K562 (cell line): ENCODE data around the gene COL25A1. TPM values are rescaled to one million over a fixed set of nuclear protein-coding genes. Genes with fewer than 3 reads are reported as not detected.

Experiments
- ATAC-seq: fragments of 200-7000 bp; cut with Tn5 transposase; 3 replicates; pipeline ENCODE4 v1.9.1; 2020; ENCODE audit warnings: moderate library complexity
- BruUV-seq: library from RNA; stranded (reverse); fragments of 400-500 nt; replicated peaks from 2 replicates; lab custom pipeline; 2021; lab: Mats Ljungman, UMichigan
- CTCF ChIA-PET: fragments of 300-600 bp; formaldehyde crosslinking; extraction: SDS; loops from one replicate; lab custom pipeline; 2021; ENCODE audit warnings: low intra/inter-chr PET ratio; lab: Yijun Ruan, JAX
- POLR2A ChIA-PET: fragments of 300-600, 350-650 bp; sonication (Branson Sonifier 250); formaldehyde crosslinking; extraction: SDS; loops from one replicate; lab custom pipeline; 2021; ENCODE audit warnings: antibody characterized with exemption, inconsistent platforms; lab: Yijun Ruan, JAX
- DNase-seq, 4 experiments: peaks; one replicate each; pipeline versions ENCODE4 v3.0.0 to v3.0.0-alpha.2; 2011 to 2018; ENCODE audit warnings: low spot score in 3 of 4, mixed read lengths in 3 of 4; ENCODE audit errors: extremely low read depth in 1 of 4
- FAIRE-seq: peaks from 2 replicates; lab custom pipeline; 2011; peaks lifted over from hg19 to GRCh38; lab: Jason Lieb, UNC
- H2AFZ ChIP-seq: 2 replicates; pipeline ENCODE4 v1.6.0; 2011; ENCODE audit warnings: low read depth, low read length, control low read depth, inconsistent platforms
- H3K27ac ChIP-seq: fragments of 200-600 bp; 3 replicates; pipeline ENCODE4 v1.8.0; 2011; ENCODE audit warnings: low read depth, mild to moderate bottlenecking, control low read depth, inconsistent platforms, low read length, moderate library complexity, mixed read lengths; ENCODE audit errors: extremely low read depth
- H3K27me3 ChIP-seq, 2 experiments: fragments of 300-600 bp in 1 of 2; 2 replicates in 1 of 2; 3 replicates in 1 of 2; pipeline versions ENCODE4 v1.6.0 to v1.8.0; 2011; ENCODE audit warnings: inconsistent platforms in 2 of 2, low read length in 2 of 2, mild to moderate bottlenecking in 1 of 2, mixed read lengths in 1 of 2, moderate library complexity in 1 of 2; ENCODE audit not compliant: control insufficient read depth in 2 of 2, insufficient read depth in 2 of 2
- H3K36me3 ChIP-seq: fragments of 300-600 bp; 3 replicates; pipeline ENCODE4 v1.8.0; 2011; ENCODE audit warnings: mild to moderate bottlenecking, low read length, inconsistent platforms; ENCODE audit not compliant: control insufficient read depth, insufficient read depth
- H3K4me1 ChIP-seq, 2 experiments: fragments of 200-600 bp in 1 of 2; replicated peaks in 1 of 2; 2 replicates in 1 of 2; 3 replicates in 1 of 2; pipeline versions ENCODE4 v1.5.1 to v1.8.0; 2011; ENCODE audit warnings: inconsistent platforms in 2 of 2, low read length in 2 of 2, mild to moderate bottlenecking in 1 of 2, mixed read lengths in 1 of 2, moderate library complexity in 1 of 2; ENCODE audit not compliant: control insufficient read depth in 2 of 2, insufficient read depth in 2 of 2
- H3K4me2 ChIP-seq: 2 replicates; pipeline ENCODE4 v1.6.1; 2011; ENCODE audit warnings: low read length, control low read depth, inconsistent platforms, mixed read lengths; ENCODE audit not compliant: insufficient read depth
- H3K4me3 ChIP-seq: fragments of 200-600 bp; sonication (generic), shearing (Covaris generic); 2 replicates; pipeline ENCODE4 v1.5.1; 2016; ENCODE audit warnings: control low read depth, inconsistent platforms
- H3K79me2 ChIP-seq: fragments of 200-600 bp; 3 replicates; pipeline ENCODE4 v1.8.0; 2011; ENCODE audit warnings: low read length, inconsistent platforms; ENCODE audit not compliant: control insufficient read depth, insufficient read depth
- H3K9ac ChIP-seq, 2 experiments: 2 replicates each; pipeline versions ENCODE4 v1.6.0 to v1.6.1; 2011; ENCODE audit warnings: low read depth in 2 of 2, low read length in 2 of 2, control low read depth in 1 of 2, inconsistent platforms in 1 of 2, mild to moderate bottlenecking in 1 of 2, mixed read lengths in 1 of 2; ENCODE audit not compliant: insufficient read depth in 1 of 2
- H3K9me1 ChIP-seq: one replicate; pipeline ENCODE4 v1.6.0; 2011; ENCODE audit warnings: inconsistent platforms, mild to moderate bottlenecking, low read length, moderate library complexity; ENCODE audit not compliant: control insufficient read depth, insufficient read depth
- H3K9me3 ChIP-seq: replicated peaks from 2 replicates; pipeline ENCODE4 v1.5.1; 2011; ENCODE audit warnings: low read depth, low read length, inconsistent platforms; ENCODE audit not compliant: control insufficient read depth, insufficient read depth
- H4K20me1 ChIP-seq: replicated peaks from 2 replicates; pipeline ENCODE4 v1.6.1; 2011; ENCODE audit warnings: low read length, inconsistent platforms, mixed read lengths; ENCODE audit not compliant: control insufficient read depth, insufficient read depth
- ATF7 ChIP-seq: fragments of 450-650 bp; IDR thresholded peaks from 2 replicates; pipeline ENCODE4 v1.7.1; 2014; ENCODE audit warnings: mild to moderate bottlenecking, moderate library complexity
- BCOR ChIP-seq: fragments of 450-650 bp; IDR thresholded peaks from 2 replicates; pipeline ENCODE4 v1.6.1; 2016
- BDP1 ChIP-seq: IDR thresholded peaks from 3 replicates; pipeline ENCODE4 v1.6.1; 2011; ENCODE audit not compliant: insufficient read length, insufficient read depth
- BHLHE40 ChIP-seq: IDR thresholded peaks from 2 replicates; pipeline ENCODE4 v1.6.1; 2011; ENCODE audit warnings: low read length, improper control_type of control experiment
- L3MBTL2 ChIP-seq: fragments of 450-650 bp; IDR thresholded peaks from 2 replicates; pipeline ENCODE4 v1.6.1; 2016; ENCODE audit warnings: mild to moderate bottlenecking, moderate library complexity
- NFRKB ChIP-seq: fragments of 450-650 bp; IDR thresholded peaks from 2 replicates; pipeline ENCODE4 v1.6.1; 2016; ENCODE audit warnings: low read depth
- NUFIP1 ChIP-seq: fragments of 450-650 bp; IDR thresholded peaks from 2 replicates; pipeline ENCODE4 v1.6.1; 2018; ENCODE audit not compliant: partially characterized antibody
- PTRF ChIP-seq: fragments of 450-650 bp; IDR thresholded peaks from 2 replicates; pipeline ENCODE4 v1.6.1; 2016; ENCODE audit warnings: mild to moderate bottlenecking, missing genetic modification characterization, missing compliant biosample characterization
- RBM14 ChIP-seq: fragments of 200-400 bp; formaldehyde crosslinking; IDR thresholded peaks from 2 replicates; pipeline ENCODE4 v1.6.1; 2018; ENCODE audit warnings: low read depth, mild to moderate bottlenecking, low read length, moderate library complexity, borderline replicate concordance; ENCODE audit not compliant: insufficient read depth
- ZNF232 ChIP-seq: sonication (generic); formaldehyde crosslinking; IDR thresholded peaks from 2 replicates; pipeline ENCODE4 v1.8.0; 2022; ENCODE audit warnings: mild to moderate bottlenecking, missing genetic modification reagents
- WGBS: fragments of 100-300 bp; shearing (Covaris generic); methylation state at CpG from one replicate; pipeline ENCODE4 v1.1.6; 2016; ENCODE audit warnings: low coverage, mixed read lengths; ENCODE audit not compliant: insufficient coverage; ENCODE audit errors: missing lambda C conversion rate; 5-methylcytosine and 5-hydroxymethylcytosine counted together
- in situ Hi-C: fragments of 300-500 bp; cut with MboI; formaldehyde crosslinking; loops from 4 replicates; pipeline ENCODE4 v1.15.0; 2018; ENCODE audit warnings: inconsistent platforms, mixed read lengths
- intact Hi-C: fragments of 100-400 bp; cut with micrococcal nuclease; formaldehyde crosslinking; loops from 2 replicates; pipeline ENCODE4 v1.14.2; 2022
- polyA plus RNA-seq, 8 experiments: library from polyadenylated mRNA; depleted of rRNA in 4 of 8; stranded (reverse) in 5 of 8; unstranded in 3 of 8; fragments of >200 nt; fragmentation: Nextera tagmentation in 2 of 8; fragmentation: Illumina TruSeq in 1 of 8; extraction: Ambion mirVana in 2 of 8; extraction: Trizol in 1 of 8; gene quantifications; 2 replicates each; pipeline versions ENCODE4 v1.2.1 to v1.2.3, GENCODE V29; 2011 to 2014; ENCODE audit warnings: inconsistent platforms in 1 of 8, missing spikeins in 1 of 8
- total RNA-seq, 7 experiments: library from RNA; depleted of rRNA in 6 of 7; stranded (reverse); fragments of >200 nt in 6 of 7; fragmentation: Illumina TruSeq in 2 of 7; extraction: Trizol in 2 of 7; gene quantifications; 2 replicates each; pipeline versions ENCODE4 v1.2.1 to v1.2.3, GENCODE V29; 2011 to 2021; ENCODE audit warnings: low replicate concordance in 1 of 7
- TF ChIP-seq, protein P1 (sequence below), 2 experiments: fragments of 450-650 bp; IDR thresholded peaks; 2 replicates each; pipeline ENCODE4 v1.6.1; 2016
- TF ChIP-seq, protein P2 (sequence below): fragments of 450-650 bp; IDR thresholded peaks from 2 replicates; pipeline ENCODE4 v1.6.1; 2016; ENCODE audit warnings: borderline replicate concordance
- TF ChIP-seq, protein P3 (sequence below), 2 experiments: IDR thresholded peaks; 2 replicates each; pipeline ENCODE4 v1.6.1; 2012; ENCODE audit warnings: improper control_type of control experiment in 2 of 2, low read depth in 2 of 2, low read length in 2 of 2, borderline replicate concordance in 1 of 2

The COL25A1 gene
- total and polyA plus RNA-seq, 9 of the 15 experiments (the other 6 are each of a cell fraction or from before 2014, with no cell fraction given) = 0.03 to 0.62 (median 0.27) TPM

DNA sequence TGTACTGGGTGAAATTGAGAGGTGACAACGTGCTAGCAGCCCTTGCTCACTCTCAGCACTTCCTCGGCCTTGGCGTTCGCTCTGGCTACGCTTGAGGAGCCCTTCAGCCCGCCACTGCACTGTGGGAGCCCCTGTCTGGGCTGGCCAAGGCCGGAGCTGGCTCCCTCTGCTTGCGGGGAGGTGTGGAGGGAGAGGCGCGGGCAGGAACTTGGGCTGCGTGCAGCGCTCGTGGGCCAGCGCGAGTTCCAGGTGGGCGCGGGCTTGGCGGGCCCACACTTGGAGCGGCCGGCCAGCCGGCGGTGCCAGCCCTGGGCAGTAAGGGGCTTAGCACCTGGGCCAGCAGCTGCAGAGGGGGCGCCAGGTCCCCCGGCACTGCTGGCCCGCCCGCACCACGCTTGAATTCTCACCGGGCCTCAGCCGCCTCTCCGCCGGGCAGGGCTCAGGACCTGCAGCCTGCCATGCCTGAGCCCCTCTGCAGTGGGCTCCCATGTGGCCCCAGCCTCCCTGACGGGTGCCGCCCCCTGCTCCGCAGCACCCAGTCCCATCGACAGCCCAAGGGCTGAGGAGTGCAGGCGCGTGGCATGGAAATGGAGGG lies 290.1 kb downstream of the COL25A1 start:
- Histone ChIP-seq H3K36me3 (no peaks in the 10 kb centered on the region), H3K4me3 (no peak overlapping the region), H3K9me3 (no peaks in the 10 kb centered on the region; the same call in 1 of the 2 replicates), H3K79me2 (no peaks in the 10 kb centered on the region), H3K27me3 (no peaks in the 10 kb centered on the region), H3K9ac (no peak overlapping the region), H3K4me2 (no peak overlapping the region), H2AFZ (no peak overlapping the region), H3K4me1 (peaks cover 0 to 7% of the 10 kb centered on the region in 2 experiments), H4K20me1 (no peaks in the 10 kb centered on the region), H3K9me1 (no peaks in the 10 kb centered on the region), H3K27ac (no peak overlapping the region)
- in situ Hi-C loops = no loop called here
- BruUV-seq = no TSS peak
- ChIA-PET POLR2A (no interaction called here), CTCF (no interaction called here)
- DNase-seq (no peak), FAIRE-seq (no peak), ATAC-seq (no peak)
- intact Hi-C loops = no loop called here
- 88% methylated on average over 12 of the region's 37 CpGs for WGBS
- TF ChIP-seq BDP1 (no peak), NFRKB (no peak), L3MBTL2 (no peak), NUFIP1 (no peak), ZNF232 (no peak), PTRF (tag) (no peak), BCOR (no peak), RBM14 (no peak), BHLHE40 (no peak), ATF7 (no peak)
- TF ChIP-seq, protein P1, sequence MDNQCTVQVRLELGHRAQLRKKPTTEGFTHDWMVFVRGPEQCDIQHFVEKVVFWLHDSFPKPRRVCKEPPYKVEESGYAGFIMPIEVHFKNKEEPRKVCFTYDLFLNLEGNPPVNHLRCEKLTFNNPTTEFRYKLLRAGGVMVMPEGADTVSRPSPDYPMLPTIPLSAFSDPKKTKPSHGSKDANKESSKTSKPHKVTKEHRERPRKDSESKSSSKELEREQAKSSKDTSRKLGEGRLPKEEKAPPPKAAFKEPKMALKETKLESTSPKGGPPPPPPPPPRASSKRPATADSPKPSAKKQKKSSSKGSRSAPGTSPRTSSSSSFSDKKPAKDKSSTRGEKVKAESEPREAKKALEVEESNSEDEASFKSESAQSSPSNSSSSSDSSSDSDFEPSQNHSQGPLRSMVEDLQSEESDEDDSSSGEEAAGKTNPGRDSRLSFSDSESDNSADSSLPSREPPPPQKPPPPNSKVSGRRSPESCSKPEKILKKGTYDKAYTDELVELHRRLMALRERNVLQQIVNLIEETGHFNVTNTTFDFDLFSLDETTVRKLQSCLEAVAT (IDR thresholded peaks at IDR 0.05) = no peak
- TF ChIP-seq, protein P2, sequence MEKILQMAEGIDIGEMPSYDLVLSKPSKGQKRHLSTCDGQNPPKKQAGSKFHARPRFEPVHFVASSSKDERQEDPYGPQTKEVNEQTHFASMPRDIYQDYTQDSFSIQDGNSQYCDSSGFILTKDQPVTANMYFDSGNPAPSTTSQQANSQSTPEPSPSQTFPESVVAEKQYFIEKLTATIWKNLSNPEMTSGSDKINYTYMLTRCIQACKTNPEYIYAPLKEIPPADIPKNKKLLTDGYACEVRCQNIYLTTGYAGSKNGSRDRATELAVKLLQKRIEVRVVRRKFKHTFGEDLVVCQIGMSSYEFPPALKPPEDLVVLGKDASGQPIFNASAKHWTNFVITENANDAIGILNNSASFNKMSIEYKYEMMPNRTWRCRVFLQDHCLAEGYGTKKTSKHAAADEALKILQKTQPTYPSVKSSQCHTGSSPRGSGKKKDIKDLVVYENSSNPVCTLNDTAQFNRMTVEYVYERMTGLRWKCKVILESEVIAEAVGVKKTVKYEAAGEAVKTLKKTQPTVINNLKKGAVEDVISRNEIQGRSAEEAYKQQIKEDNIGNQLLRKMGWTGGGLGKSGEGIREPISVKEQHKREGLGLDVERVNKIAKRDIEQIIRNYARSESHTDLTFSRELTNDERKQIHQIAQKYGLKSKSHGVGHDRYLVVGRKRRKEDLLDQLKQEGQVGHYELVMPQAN = no peak
- TF ChIP-seq, protein P3, sequence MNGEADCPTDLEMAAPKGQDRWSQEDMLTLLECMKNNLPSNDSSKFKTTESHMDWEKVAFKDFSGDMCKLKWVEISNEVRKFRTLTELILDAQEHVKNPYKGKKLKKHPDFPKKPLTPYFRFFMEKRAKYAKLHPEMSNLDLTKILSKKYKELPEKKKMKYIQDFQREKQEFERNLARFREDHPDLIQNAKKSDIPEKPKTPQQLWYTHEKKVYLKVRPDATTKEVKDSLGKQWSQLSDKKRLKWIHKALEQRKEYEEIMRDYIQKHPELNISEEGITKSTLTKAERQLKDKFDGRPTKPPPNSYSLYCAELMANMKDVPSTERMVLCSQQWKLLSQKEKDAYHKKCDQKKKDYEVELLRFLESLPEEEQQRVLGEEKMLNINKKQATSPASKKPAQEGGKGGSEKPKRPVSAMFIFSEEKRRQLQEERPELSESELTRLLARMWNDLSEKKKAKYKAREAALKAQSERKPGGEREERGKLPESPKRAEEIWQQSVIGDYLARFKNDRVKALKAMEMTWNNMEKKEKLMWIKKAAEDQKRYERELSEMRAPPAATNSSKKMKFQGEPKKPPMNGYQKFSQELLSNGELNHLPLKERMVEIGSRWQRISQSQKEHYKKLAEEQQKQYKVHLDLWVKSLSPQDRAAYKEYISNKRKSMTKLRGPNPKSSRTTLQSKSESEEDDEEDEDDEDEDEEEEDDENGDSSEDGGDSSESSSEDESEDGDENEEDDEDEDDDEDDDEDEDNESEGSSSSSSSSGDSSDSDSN (IDR thresholded peaks at IDR 0.05; ENCODE audit: borderline replicate concordance in 1 of 2, low read depth in 2 of 2, low read length in 2 of 2) = no peak
